ENCODE measurements around the gene MYO1H. TPM values are rescaled to one million over a fixed set of nuclear protein-coding genes. Genes with fewer than 3 reads are reported as not detected.

The MYO1H gene
- polyA plus RNA-seq, 5 donors: 0.13 to 1.1 (median 0.26) TPM

- DNase-seq: no peak
Observed at GRCh38 chr12:109491671-109492070, 144.0 kb downstream of the MYO1H start.

GRCh38 chr12:109492371-109492770, 144.7 kb downstream of the MYO1H start:
- no peak for DNase-seq

GRCh38 chr12:109493090-109493489, 145.4 kb downstream of the MYO1H start:
- no peak for DNase-seq

- DNase-seq: no peak
Observed at GRCh38 chr12:109493938-109494337, 146.2 kb downstream of the MYO1H start.

- no peak for DNase-seq
Observed at GRCh38 chr12:109494348-109494881, 146.7 kb downstream of the MYO1H start.

- no peak for DNase-seq
Observed at GRCh38 chr12:109495012-109495411, 147.3 kb downstream of the MYO1H start.

GRCh38 chr12:109496306-109496705, 148.6 kb downstream of the MYO1H start:
- no peak for DNase-seq

- no peak for DNase-seq
Observed at GRCh38 chr12:109497675-109498074, 150.0 kb downstream of the MYO1H start.

Other genes with a start within 250 kb of the MYO1H start
- 10 to 100 TPM in 4 of 5 donors, 1 to 10 TPM in 1; 9.9 to 15.2 (median 13.7) TPM for gene ACACB, start 231.3 kb upstream of the MYO1H start, polyA plus RNA-seq (ENCODE audit: insufficient read depth in 1 of 5, insufficient read length in 5 of 5, low replicate concordance in 1 of 5)
- gene FOXN4, start 38.6 kb upstream of the MYO1H start, polyA plus RNA-seq (ENCODE audit: insufficient read depth in 1 of 5, insufficient read length in 5 of 5, low replicate concordance in 1 of 5): 1 to 10 TPM in 3 of 5 donors, under 1 TPM in 2; 0.33 to 1.8 (median 1.1) TPM
- 10 to 100 TPM; 43.1 to 53.0 (median 48.4) TPM for gene KCTD10, start 129.4 kb downstream of the MYO1H start, polyA plus RNA-seq (ENCODE audit: insufficient read depth in 1 of 5, insufficient read length in 5 of 5, low replicate concordance in 1 of 5)
- 10 to 100 TPM; 27.0 to 34.2 (median 32.2) TPM for gene UBE3B, start 129.7 kb downstream of the MYO1H start, polyA plus RNA-seq (ENCODE audit: insufficient read depth in 1 of 5, insufficient read length in 5 of 5, low replicate concordance in 1 of 5)
- gene MMAB, start 225.6 kb downstream of the MYO1H start, polyA plus RNA-seq (ENCODE audit: insufficient read depth in 1 of 5, insufficient read length in 5 of 5, low replicate concordance in 1 of 5): 10 to 100 TPM; 22.7 to 36.2 (median 26.5) TPM
- gene MVK, start 225.9 kb downstream of the MYO1H start, polyA plus RNA-seq (ENCODE audit: insufficient read depth in 1 of 5, insufficient read length in 5 of 5, low replicate concordance in 1 of 5): 10 to 100 TPM; 12.3 to 22.3 (median 18.1) TPM